Ectodermal cell (in vitro differentiated cells): ENCODE results near the gene VWA7.
A peak's percentile ranks its signal among the peaks of the same experiment; 100 is the strongest.

Experiments used
- H3K27ac ChIP-seq: 2 replicates; pipeline ENCODE4 v1.7.0; 2013; ENCODE audit warnings: mild to moderate bottlenecking, low read depth, low read length; ENCODE audit not compliant: insufficient read depth, poor library complexity, severe bottlenecking
- H3K27me3 ChIP-seq: 2 replicates; pipeline ENCODE4 v1.7.0; 2013; ENCODE audit warnings: mild to moderate bottlenecking, low read length; ENCODE audit not compliant: insufficient read depth, control insufficient read depth, poor library complexity, severe bottlenecking
- H3K36me3 ChIP-seq: one replicate; pipeline ENCODE4 v1.7.0; 2013; ENCODE audit warnings: low read length; ENCODE audit not compliant: control insufficient read depth, insufficient read depth
- H3K4me1 ChIP-seq: one replicate; pipeline ENCODE4 v1.7.0; 2013; ENCODE audit warnings: low read length; ENCODE audit not compliant: control insufficient read depth, insufficient read depth
- H3K4me3 ChIP-seq: 2 replicates; pipeline ENCODE4 v1.7.0; 2013; ENCODE audit warnings: low read depth, low read length, control low read depth; ENCODE audit not compliant: insufficient read depth
- H3K9me3 ChIP-seq: 2 replicates; pipeline ENCODE4 v1.7.0; 2013; ENCODE audit warnings: mild to moderate bottlenecking, low read length, moderate library complexity; ENCODE audit not compliant: control insufficient read depth
- WGBS, 2 experiments: methylation state at CpG; one replicate each; pipeline ENCODE4 v1.1.7; 2013; ENCODE audit warnings: missing lambda C conversion rate in 2 of 2; 5-methylcytosine and 5-hydroxymethylcytosine counted together

The VWA7 gene

GRCh38 chr6:31749301-31750036 lies 27.7 kb downstream of the VWA7 start:
- whole genome bisulfite sequencing, 2 experiments = 96% methylated on average over 8 of the region's 8 CpGs
- H3K4me1 ChIP-seq = peaks cover 4% of the 10 kb centered on the region
- no peaks in the 10 kb centered on the region for H3K27me3 ChIP-seq
- no peaks in the 10 kb centered on the region for H3K36me3 ChIP-seq
- H3K9me3 ChIP-seq = no peaks in the 10 kb centered on the region
- H3K27ac ChIP-seq = no peak overlapping the region
- H3K4me3 ChIP-seq = no peak overlapping the region

GRCh38 chr6:31744422-31744821 lies 32.7 kb downstream of the VWA7 start:
- Histone ChIP-seq H3K4me1 (peaks cover 12% of the 10 kb centered on the region), H3K27me3 (no peaks in the 10 kb centered on the region), H3K4me3 (no peak overlapping the region), H3K27ac (no peak overlapping the region), H3K9me3 (no peaks in the 10 kb centered on the region), H3K36me3 (peaks cover 4% of the 10 kb centered on the region)
- 80 to 94% methylated on average over 1 of the region's 1 CpG for WGBS, 2 experiments

- no peaks in the 10 kb centered on the region for H3K27me3 ChIP-seq
- H3K4me3 ChIP-seq = no peak overlapping the region
- H3K9me3 ChIP-seq = no peaks in the 10 kb centered on the region
- peaks cover 26% of the 10 kb centered on the region for H3K4me1 ChIP-seq
- 93 to 94% methylated on average over 3 of the region's 3 CpGs for WGBS, 2 experiments
- H3K27ac ChIP-seq = no peak overlapping the region
- H3K36me3 ChIP-seq = peaks cover 4% of the 10 kb centered on the region
These were observed 34.2 kb downstream of the VWA7 start for GRCh38 chr6:31742894-31743293.

GRCh38 chr6:31741815-31742214 lies 35.3 kb downstream of the VWA7 start:
- Histone ChIP-seq H3K4me3 (no peak overlapping the region), H3K36me3 (peaks cover 4% of the 10 kb centered on the region), H3K9me3 (no peaks in the 10 kb centered on the region), H3K27me3 (no peaks in the 10 kb centered on the region), H3K4me1 (peaks cover 35% of the 10 kb centered on the region), H3K27ac (no peak overlapping the region)
- 95 to 96% methylated on average over 2 of the region's 2 CpGs for WGBS, 2 experiments

- peak overlapping the region; percentile 51 for H3K27ac ChIP-seq
These were observed 36.5 kb downstream of the VWA7 start for GRCh38 chr6:31740397-31741223.

GRCh38 chr6:31739639-31740396 lies 37.3 kb downstream of the VWA7 start, which contains the start of gene MSH5:
Gene MSH5, plus strand, starts transcription at chr6:31740005. Its CDS starts 462 bp downstream, at chr6:31740467.
- H3K9me3 ChIP-seq = no peaks in the 10 kb centered on the region
- H3K27ac ChIP-seq = peak within 1 kb of the TSS; percentile 67
- H3K27me3 ChIP-seq = no peaks in the 10 kb centered on the region
- H3K4me3 ChIP-seq = peak within 1 kb of the TSS; percentile 52
- H3K36me3 ChIP-seq = peaks cover 4% of the 10 kb centered on the region
- 2% methylated on average over 58 of the region's 58 CpGs for WGBS, 2 experiments
- peaks cover 39% of the 10 kb centered on the region for H3K4me1 ChIP-seq

More at GRCh38 chr6:31740397-31741223, 36.5 kb downstream of the VWA7 start:
- H3K9me3 ChIP-seq = no peaks in the 10 kb centered on the region
- H3K36me3 ChIP-seq = peaks cover 4% of the 10 kb centered on the region
- peak overlapping the region; percentile 52 for H3K4me3 ChIP-seq
- 40 to 43% methylated on average over 29 of the region's 29 CpGs for WGBS, 2 experiments
- H3K27me3 ChIP-seq = no peaks in the 10 kb centered on the region
- peaks cover 39% of the 10 kb centered on the region for H3K4me1 ChIP-seq

- no peaks in the 10 kb centered on the region for H3K27me3 ChIP-seq
- H3K27ac ChIP-seq = peak overlapping the region; percentile 91
- peaks cover 11% of the 10 kb centered on the region for H3K36me3 ChIP-seq
- H3K4me1 ChIP-seq = peaks cover 34% of the 10 kb centered on the region
- no peaks in the 10 kb centered on the region for H3K9me3 ChIP-seq
- peak overlapping the region; percentile 11 for H3K4me3 ChIP-seq
- WGBS, 2 experiments = 43 to 49% methylated on average over 6 of the region's 6 CpGs
These were observed 38.8 kb downstream of the VWA7 start for GRCh38 chr6:31737991-31738979.

GRCh38 chr6:31737315-31737990 lies 39.7 kb downstream of the VWA7 start:
- Histone ChIP-seq H3K4me1 (peaks cover 34% of the 10 kb centered on the region), H3K9me3 (no peaks in the 10 kb centered on the region), H3K4me3 (peak overlapping the region; percentile 11), H3K27me3 (no peaks in the 10 kb centered on the region), H3K36me3 (peaks cover 15% of the 10 kb centered on the region), H3K27ac (peak overlapping the region; percentile 91)
- 31 to 33% methylated on average over 7 of the region's 7 CpGs for WGBS, 2 experiments
